Measurements from ENCODE around the gene AHNAK. TPM values are rescaled to one million over a fixed set of nuclear protein-coding genes. Genes with fewer than 3 reads are reported as not detected.

AHNAK gene
- polyA plus RNA-seq, 2 of the 4 experiments (the other 2 are of a cell fraction), result 43.3 to 82.0 TPM

DNA sequence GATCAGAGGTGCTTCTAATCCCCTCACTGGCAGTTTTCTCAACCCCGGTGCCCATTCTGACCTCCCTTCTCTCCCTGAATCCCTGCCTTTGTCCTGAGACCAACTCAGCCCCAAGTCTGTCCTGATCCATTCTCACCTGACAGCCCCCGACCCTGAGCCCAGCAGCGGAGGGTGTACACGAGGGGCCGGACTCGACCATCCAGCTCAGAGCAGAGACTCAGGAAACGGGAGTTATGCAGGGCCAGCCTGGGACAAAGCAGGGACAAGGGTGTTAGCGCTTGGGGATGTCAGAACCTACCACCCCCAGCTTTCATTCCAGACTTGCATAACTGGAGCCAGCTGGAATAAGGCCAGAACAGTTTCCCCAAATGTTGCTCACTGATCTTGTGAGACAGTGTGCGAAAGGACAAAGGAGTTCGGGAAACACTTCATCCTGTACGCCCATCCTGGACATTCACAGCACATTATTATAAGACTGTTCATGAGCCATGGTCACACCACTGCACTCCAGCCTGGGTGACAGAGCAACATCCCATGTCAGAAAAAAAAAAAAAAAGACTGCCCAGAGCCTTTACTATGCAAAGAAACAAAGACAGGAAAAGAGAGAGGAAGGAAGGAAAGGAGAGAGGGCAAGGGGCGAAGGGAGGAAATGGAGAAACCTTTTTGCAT lies 30.6 kb upstream of the AHNAK start:
- 86% methylated on average over 12 of the region's 12 CpGs for WGBS (ENCODE audit: missing lambda C conversion rate)
- H3K4me3 ChIP-seq, result no peak overlapping the region
- no peaks in the 10 kb centered on the region for H3K9me3 ChIP-seq
- no peak overlapping the region for H3K27ac ChIP-seq
- DNase-seq (ENCODE audit: low read depth in 1 of 2, low spot score in 1 of 2) (no peak), FAIRE-seq (no peak), ATAC-seq (no peak)
- TF ChIP-seq HDAC2 (IDR thresholded peaks at IDR 0.05) (no peak), SMC3 (IDR thresholded peaks at IDR 0.05) (no peak), NPAS2 (CRISPR knock-in tag; IDR thresholded peaks at IDR 0.05; ENCODE audit: borderline replicate concordance) (no peak), ZC3H11A (IDR thresholded peaks at IDR 0.05) (no peak), TFCP2L1 (CRISPR knock-in tag; IDR thresholded peaks at IDR 0.05) (no peak), JUNB (IDR thresholded peaks at IDR 0.05) (no peak), EHF (CRISPR knock-in tag; IDR thresholded peaks at IDR 0.05) (no peak), ZSCAN20 (CRISPR knock-in tag; IDR thresholded peaks at IDR 0.05) (no peak), HOXB5 (CRISPR knock-in tag; IDR thresholded peaks at IDR 0.05) (no peak), EP300 (IDR thresholded peaks at IDR 0.05) (no peak), SREBF2 (IDR thresholded peaks at IDR 0.05) (no peak)
- TF ChIP-seq, protein P1, sequence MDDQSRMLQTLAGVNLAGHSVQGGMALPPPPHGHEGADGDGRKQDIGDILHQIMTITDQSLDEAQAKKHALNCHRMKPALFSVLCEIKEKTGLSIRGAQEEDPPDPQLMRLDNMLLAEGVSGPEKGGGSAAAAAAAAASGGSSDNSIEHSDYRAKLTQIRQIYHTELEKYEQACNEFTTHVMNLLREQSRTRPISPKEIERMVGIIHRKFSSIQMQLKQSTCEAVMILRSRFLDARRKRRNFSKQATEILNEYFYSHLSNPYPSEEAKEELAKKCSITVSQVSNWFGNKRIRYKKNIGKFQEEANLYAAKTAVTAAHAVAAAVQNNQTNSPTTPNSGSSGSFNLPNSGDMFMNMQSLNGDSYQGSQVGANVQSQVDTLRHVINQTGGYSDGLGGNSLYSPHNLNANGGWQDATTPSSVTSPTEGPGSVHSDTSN (IDR thresholded peaks at IDR 0.05), result no peak
- TF ChIP-seq, protein P2, sequence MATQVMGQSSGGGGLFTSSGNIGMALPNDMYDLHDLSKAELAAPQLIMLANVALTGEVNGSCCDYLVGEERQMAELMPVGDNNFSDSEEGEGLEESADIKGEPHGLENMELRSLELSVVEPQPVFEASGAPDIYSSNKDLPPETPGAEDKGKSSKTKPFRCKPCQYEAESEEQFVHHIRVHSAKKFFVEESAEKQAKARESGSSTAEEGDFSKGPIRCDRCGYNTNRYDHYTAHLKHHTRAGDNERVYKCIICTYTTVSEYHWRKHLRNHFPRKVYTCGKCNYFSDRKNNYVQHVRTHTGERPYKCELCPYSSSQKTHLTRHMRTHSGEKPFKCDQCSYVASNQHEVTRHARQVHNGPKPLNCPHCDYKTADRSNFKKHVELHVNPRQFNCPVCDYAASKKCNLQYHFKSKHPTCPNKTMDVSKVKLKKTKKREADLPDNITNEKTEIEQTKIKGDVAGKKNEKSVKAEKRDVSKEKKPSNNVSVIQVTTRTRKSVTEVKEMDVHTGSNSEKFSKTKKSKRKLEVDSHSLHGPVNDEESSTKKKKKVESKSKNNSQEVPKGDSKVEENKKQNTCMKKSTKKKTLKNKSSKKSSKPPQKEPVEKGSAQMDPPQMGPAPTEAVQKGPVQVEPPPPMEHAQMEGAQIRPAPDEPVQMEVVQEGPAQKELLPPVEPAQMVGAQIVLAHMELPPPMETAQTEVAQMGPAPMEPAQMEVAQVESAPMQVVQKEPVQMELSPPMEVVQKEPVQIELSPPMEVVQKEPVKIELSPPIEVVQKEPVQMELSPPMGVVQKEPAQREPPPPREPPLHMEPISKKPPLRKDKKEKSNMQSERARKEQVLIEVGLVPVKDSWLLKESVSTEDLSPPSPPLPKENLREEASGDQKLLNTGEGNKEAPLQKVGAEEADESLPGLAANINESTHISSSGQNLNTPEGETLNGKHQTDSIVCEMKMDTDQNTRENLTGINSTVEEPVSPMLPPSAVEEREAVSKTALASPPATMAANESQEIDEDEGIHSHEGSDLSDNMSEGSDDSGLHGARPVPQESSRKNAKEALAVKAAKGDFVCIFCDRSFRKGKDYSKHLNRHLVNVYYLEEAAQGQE (IDR thresholded peaks at IDR 0.05), result no peak
- H3K4me1 ChIP-seq, result peaks cover 15% of the 10 kb centered on the region
- CTCF ChIA-PET, result interaction anchor here (0.8 to 3.0 kb wide), 8 partner anchors 11 to 182 kb away, joined by 3 to 10 read pairs (median 6); partner anchors contain the start of gene TUT1
- H3K4me2 ChIP-seq, result no peak overlapping the region
- POLR2A ChIA-PET, result no interaction called here

DNA sequence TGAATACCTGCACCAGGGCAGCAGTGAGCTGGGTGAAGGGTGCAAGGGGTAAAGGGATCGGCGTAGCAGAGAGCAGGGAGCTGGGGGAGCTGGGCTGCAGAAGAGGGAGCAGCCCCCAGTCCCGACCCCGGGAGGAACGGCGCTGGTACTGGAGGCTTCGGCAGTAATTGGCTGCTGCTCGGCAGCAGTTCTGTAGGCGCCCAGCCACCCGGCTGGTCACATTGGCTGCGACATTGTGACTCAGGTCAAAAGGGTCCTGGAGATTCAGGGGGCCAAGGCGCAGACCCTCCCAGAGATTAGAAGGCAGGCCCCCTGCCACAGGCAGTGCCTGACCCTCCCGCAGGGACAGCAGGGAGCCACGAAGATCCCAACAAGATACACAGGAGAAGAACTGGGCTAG lies 29.2 kb upstream of the AHNAK start:
- no peak for DNase-seq (ENCODE audit: low read depth in 1 of 2, low spot score in 1 of 2)
- Histone ChIP-seq H3K4me1 (peaks cover 28% of the 10 kb centered on the region), H3K27ac (no peak overlapping the region), H3K9me3 (no peaks in the 10 kb centered on the region), H3K4me2 (no peak overlapping the region), H3K4me3 (no peak overlapping the region)
- TF ChIP-seq, protein P3, sequence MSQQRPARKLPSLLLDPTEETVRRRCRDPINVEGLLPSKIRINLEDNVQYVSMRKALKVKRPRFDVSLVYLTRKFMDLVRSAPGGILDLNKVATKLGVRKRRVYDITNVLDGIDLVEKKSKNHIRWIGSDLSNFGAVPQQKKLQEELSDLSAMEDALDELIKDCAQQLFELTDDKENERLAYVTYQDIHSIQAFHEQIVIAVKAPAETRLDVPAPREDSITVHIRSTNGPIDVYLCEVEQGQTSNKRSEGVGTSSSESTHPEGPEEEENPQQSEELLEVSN (IDR thresholded peaks at IDR 0.05; ENCODE audit: borderline replicate concordance, low read depth), result no peak
- TF ChIP-seq, protein P4, sequence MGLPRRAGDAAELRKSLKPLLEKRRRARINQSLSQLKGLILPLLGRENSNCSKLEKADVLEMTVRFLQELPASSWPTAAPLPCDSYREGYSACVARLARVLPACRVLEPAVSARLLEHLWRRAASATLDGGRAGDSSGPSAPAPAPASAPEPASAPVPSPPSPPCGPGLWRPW (IDR thresholded peaks at IDR 0.05), result no peak
- no peak for TF ChIP-seq EHF (CRISPR knock-in tag; IDR thresholded peaks at IDR 0.05)
- no peak for TF ChIP-seq HOXB5 (CRISPR knock-in tag; IDR thresholded peaks at IDR 0.05)
- no peak for TF ChIP-seq MAFK (IDR thresholded peaks at IDR 0.05; ENCODE audit: partially characterized antibody)
- TF ChIP-seq RNF2 (IDR thresholded peaks at IDR 0.05; ENCODE audit: borderline replicate concordance, low read depth), result no peak
- TF ChIP-seq, protein P2 (IDR thresholded peaks at IDR 0.05), result no peak
- TF ChIP-seq POLR2AphosphoS2 (conservative IDR thresholded peaks at IDR 0.05; ENCODE audit: low read length), result no peak
- TF ChIP-seq RARB (CRISPR knock-in tag; IDR thresholded peaks at IDR 0.05), result no peak
- TF ChIP-seq MAZ (IDR thresholded peaks at IDR 0.05; ENCODE audit: borderline replicate concordance, low read depth, low read length), result no peak
- TF ChIP-seq ZFP36 (IDR thresholded peaks at IDR 0.05; ENCODE audit: borderline replicate concordance, partially characterized antibody), result no peak
- TF ChIP-seq ZSCAN20 (CRISPR knock-in tag; IDR thresholded peaks at IDR 0.05), result no peak
- TF ChIP-seq, protein P1 (IDR thresholded peaks at IDR 0.05), result no peak
- no peak for TF ChIP-seq HOXB13 (CRISPR knock-in tag; IDR thresholded peaks at IDR 0.05; ENCODE audit: low read depth)
- TF ChIP-seq, protein P5, sequence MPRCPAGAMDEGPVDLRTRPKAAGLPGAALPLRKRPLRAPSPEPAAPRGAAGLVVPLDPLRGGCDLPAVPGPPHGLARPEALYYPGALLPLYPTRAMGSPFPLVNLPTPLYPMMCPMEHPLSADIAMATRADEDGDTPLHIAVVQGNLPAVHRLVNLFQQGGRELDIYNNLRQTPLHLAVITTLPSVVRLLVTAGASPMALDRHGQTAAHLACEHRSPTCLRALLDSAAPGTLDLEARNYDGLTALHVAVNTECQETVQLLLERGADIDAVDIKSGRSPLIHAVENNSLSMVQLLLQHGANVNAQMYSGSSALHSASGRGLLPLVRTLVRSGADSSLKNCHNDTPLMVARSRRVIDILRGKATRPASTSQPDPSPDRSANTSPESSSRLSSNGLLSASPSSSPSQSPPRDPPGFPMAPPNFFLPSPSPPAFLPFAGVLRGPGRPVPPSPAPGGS (IDR thresholded peaks at IDR 0.05), result no peak
- TF ChIP-seq RFX5 (IDR thresholded peaks at IDR 0.05), result no peak
- WGBS (ENCODE audit: missing lambda C conversion rate), result 90% methylated on average over 14 of the region's 14 CpGs
- no peak for ATAC-seq
- POLR2A ChIA-PET, result interaction anchor here (1.0 to 2.8 kb wide), 2 partner anchors 16 to 25 kb away, joined by 3 to 93 read pairs; partner anchors contain the start of gene TUT1
- no peak for FAIRE-seq
- CTCF ChIA-PET, result interaction anchor here (0.9 to 2.5 kb wide), 4 partner anchors 10 to 211 kb away, joined by 3 to 11 read pairs (median 7); partner anchors contain the start of gene TUT1

All from A549 (cell line).